WTC11 (cell line): Measurements from ENCODE around the gene FNIP1. TPM values are rescaled to one million over a fixed set of nuclear protein-coding genes. Genes with fewer than 3 reads are reported as not detected.

Experiments
- ATAC-seq: fragments of 200-7000 bp; cut with Tn5 transposase; 2 replicates; pipeline ENCODE4 v1.10.0; 2021; ENCODE audit warnings: mild to moderate bottlenecking, moderate library complexity
- CTCF ChIA-PET: fragments of 300-600 bp; sonication (Branson Sonifier 250); formaldehyde crosslinking; loops from one replicate; lab custom pipeline; 2021; ENCODE audit warnings: antibody characterized with exemption; lab: Charles Lee
- POLR2A ChIA-PET: fragments of 350-600 bp; sonication (Branson Sonifier 250); formaldehyde crosslinking; loops from one replicate; lab custom pipeline; 2021; ENCODE audit warnings: antibody characterized with exemption; lab: Charles Lee
- DNase-seq: peaks from one replicate; pipeline ENCODE4 v3.0.0; 2021; ENCODE audit warnings: low spot score
- H3K27ac Mint-ChIP-seq: 2 replicates; pipeline ENCODE4 v1.8.0; 2021; ENCODE audit warnings: mixed read lengths
- H3K27me3 Mint-ChIP-seq: 2 replicates; pipeline ENCODE4 v1.8.0; 2021; ENCODE audit warnings: low read depth, mild to moderate bottlenecking, moderate library complexity, mixed read lengths
- H3K36me3 Mint-ChIP-seq: 2 replicates; pipeline ENCODE4 v1.8.0; 2021; ENCODE audit warnings: mixed read lengths
- H3K4me1 Mint-ChIP-seq: 2 replicates; pipeline ENCODE4 v1.8.0; 2022; ENCODE audit warnings: mixed read lengths
- H3K4me3 Mint-ChIP-seq: 2 replicates; pipeline ENCODE4 v1.8.0; 2021; ENCODE audit warnings: mild to moderate bottlenecking, moderate library complexity, mixed read lengths
- H3K9me3 Mint-ChIP-seq: 2 replicates; pipeline ENCODE4 v1.8.0; 2021; ENCODE audit warnings: mixed read lengths
- AFF4 ChIP-seq: sonication (generic); formaldehyde crosslinking; IDR thresholded peaks from 2 replicates; pipeline ENCODE4 v1.8.1; 2023; ENCODE audit warnings: mild to moderate bottlenecking, missing genetic modification reagents, borderline replicate concordance
- ATF1 ChIP-seq: sonication (generic); formaldehyde crosslinking; IDR thresholded peaks from 2 replicates; pipeline ENCODE4 v1.8.1; 2023; ENCODE audit warnings: mild to moderate bottlenecking, moderate library complexity, missing genetic modification reagents
- ATF3 ChIP-seq: sonication (generic); formaldehyde crosslinking; conservative IDR thresholded peaks from 2 replicates; pipeline ENCODE4 v1.8.1; 2022; ENCODE audit warnings: mild to moderate bottlenecking, missing genetic modification reagents
- CDX4 ChIP-seq: fragments of 250-450 bp; sonication (Bioruptor Pico); IDR thresholded peaks from 2 replicates; pipeline ENCODE4 v1.9.0; 2021; ENCODE audit warnings: moderate library complexity, mild to moderate bottlenecking, inconsistent platforms, borderline replicate concordance
- E2F4 ChIP-seq: sonication (generic); formaldehyde crosslinking; IDR thresholded peaks from 2 replicates; pipeline ENCODE4 v1.8.1; 2022; ENCODE audit warnings: low read depth, mild to moderate bottlenecking, moderate library complexity, missing genetic modification reagents, borderline replicate concordance
- E2F5 ChIP-seq: sonication (generic); formaldehyde crosslinking; IDR thresholded peaks from 2 replicates; pipeline ENCODE4 v1.8.1; 2022; ENCODE audit warnings: mild to moderate bottlenecking, moderate library complexity, missing genetic modification reagents
- ETV6 ChIP-seq: sonication (generic); formaldehyde crosslinking; IDR thresholded peaks from 2 replicates; pipeline ENCODE4 v1.8.1; 2022; ENCODE audit warnings: mild to moderate bottlenecking, missing genetic modification reagents
- HMGXB4 ChIP-seq: sonication (generic); formaldehyde crosslinking; IDR thresholded peaks from 2 replicates; pipeline ENCODE4 v1.8.1; 2023; ENCODE audit warnings: mild to moderate bottlenecking, moderate library complexity, missing genetic modification reagents
- JAZF1 ChIP-seq: fragments of 250-450 bp; sonication (Bioruptor Pico); IDR thresholded peaks from 2 replicates; pipeline ENCODE4 v1.9.0; 2021; ENCODE audit warnings: moderate library complexity, mild to moderate bottlenecking, inconsistent platforms
- PREB ChIP-seq: sonication (generic); formaldehyde crosslinking; IDR thresholded peaks from 2 replicates; pipeline ENCODE4 v1.8.1; 2022; ENCODE audit warnings: mild to moderate bottlenecking, missing genetic modification reagents, moderate library complexity, borderline replicate concordance
- PRRX2 ChIP-seq: fragments of 250-450 bp; sonication (Bioruptor Pico); IDR thresholded peaks from 2 replicates; pipeline ENCODE4 v1.8.0; 2021; ENCODE audit warnings: mild to moderate bottlenecking
- RELA ChIP-seq: sonication (generic); formaldehyde crosslinking; IDR thresholded peaks from 2 replicates; pipeline ENCODE4 v1.8.1; 2022; ENCODE audit warnings: missing genetic modification reagents, mild to moderate bottlenecking, borderline replicate concordance
- RORB ChIP-seq: fragments of 250-450 bp; sonication (Bioruptor Pico); IDR thresholded peaks from 2 replicates; pipeline ENCODE4 v1.9.0; 2021; ENCODE audit warnings: mild to moderate bottlenecking
- SOX15 ChIP-seq: fragments of 250-450 bp; sonication (Bioruptor Pico); IDR thresholded peaks from 2 replicates; pipeline ENCODE4 v1.9.0; 2021; ENCODE audit warnings: mild to moderate bottlenecking
- TEAD4 ChIP-seq: sonication (generic); formaldehyde crosslinking; IDR thresholded peaks from 2 replicates; pipeline ENCODE4 v1.8.0; 2022; ENCODE audit warnings: mild to moderate bottlenecking, missing genetic modification reagents
- ZBTB43 ChIP-seq: sonication (generic); formaldehyde crosslinking; IDR thresholded peaks from 2 replicates; pipeline ENCODE4 v1.8.1; 2023; ENCODE audit warnings: mild to moderate bottlenecking, missing genetic modification reagents
- ZMAT4 ChIP-seq: fragments of 250-450 bp; sonication (Bioruptor Pico); IDR thresholded peaks from 2 replicates; pipeline ENCODE4 v1.9.0; 2021; ENCODE audit warnings: mild to moderate bottlenecking
- ZNF121 ChIP-seq: sonication (generic); formaldehyde crosslinking; IDR thresholded peaks from 2 replicates; pipeline ENCODE4 v1.8.0; 2023; ENCODE audit warnings: missing genetic modification reagents
- total RNA-seq: library from RNA; stranded (reverse); gene quantifications from 3 replicates; pipeline ENCODE4 v1.2.3, GENCODE V29; 2021

Gene FNIP1
- total RNA-seq, 1 experiment from 2014 or later, result 17.2 TPM

GRCh38 chr5:131682826-131683225 is 114.0 kb downstream of the FNIP1 start:
- Mint-ChIP-seq H3K36me3 (peaks cover under 1% of the 10 kb centered on the region), H3K9me3 (no peaks in the 10 kb centered on the region), H3K4me1 (peaks cover 4% of the 10 kb centered on the region; the same call in 1 of the 2 replicates), H3K27me3 (no peaks in the 10 kb centered on the region)
- CTCF ChIA-PET, result no interaction called here
- TF ChIP-seq ZBTB43 (no peak), SOX15 (CRISPR knock-in tag) (no peak), ATF1 (CRISPR knock-in tag) (no peak), ETV6 (CRISPR knock-in tag) (no peak), PRRX2 (CRISPR knock-in tag) (no peak)
- TF ChIP-seq, all 79 proteins: peak for 0
- DNase-seq (no peak), ATAC-seq (no peak)
- Mint-ChIP-seq H3K27ac (no peak overlapping the region), H3K4me3 (no peak overlapping the region)
- POLR2A ChIA-PET, result no interaction called here

GRCh38 chr5:131682175-131682574 is 114.6 kb downstream of the FNIP1 start:
- H3K4me1 Mint-ChIP-seq, result no peaks in the 10 kb centered on the region
- H3K27me3 Mint-ChIP-seq, result no peaks in the 10 kb centered on the region
- TF ChIP-seq CDX4 (CRISPR knock-in tag), result no peak
- no peak for TF ChIP-seq ZMAT4 (CRISPR knock-in tag)
- no peak for TF ChIP-seq RORB (CRISPR knock-in tag)
- TF ChIP-seq, all 79 proteins: peak for 0
- no peak overlapping the region for H3K4me3 Mint-ChIP-seq
- peaks cover 5% of the 10 kb centered on the region for H3K36me3 Mint-ChIP-seq
- no peaks in the 10 kb centered on the region for H3K9me3 Mint-ChIP-seq
- POLR2A ChIA-PET, result no interaction called here
- CTCF ChIA-PET, result interaction anchor here (0.6 kb wide), 1 partner anchor 100 kb away, joined by 3 read pairs; no protein-coding TSS in a partner anchor
- ATAC-seq, result no peak
- no peak overlapping the region for H3K27ac Mint-ChIP-seq
- DNase-seq, result no peak

GRCh38 chr5:131679911-131680310 is 116.9 kb downstream of the FNIP1 start:
- CTCF ChIA-PET, result no interaction called here
- Mint-ChIP-seq H3K36me3 (peaks cover 18% of the 10 kb centered on the region), H3K27ac (no peak overlapping the region; the same call in 1 of the 2 replicates), H3K4me3 (no peak overlapping the region), H3K9me3 (no peaks in the 10 kb centered on the region), H3K27me3 (no peaks in the 10 kb centered on the region), H3K4me1 (no peaks in the 10 kb centered on the region)
- POLR2A ChIA-PET, result no interaction called here
- no peak for DNase-seq
- no peak for ATAC-seq
- TF ChIP-seq E2F5 (CRISPR knock-in tag) (no peak), HMGXB4 (no peak), PREB (no peak), AFF4 (CRISPR knock-in tag) (no peak), ATF3 (CRISPR knock-in tag) (no peak), RELA (CRISPR knock-in tag) (no peak), JAZF1 (no peak), PRRX2 (CRISPR knock-in tag) (no peak), E2F4 (CRISPR knock-in tag) (no peak), ZNF121 (no peak), TEAD4 (no peak)
